ENCODE data around the gene ZNF841. TPM values are rescaled to one million over a fixed set of nuclear protein-coding genes. Genes with fewer than 3 reads are reported as not detected.

The ZNF841 gene
- total RNA-seq, 2 experiments from 2014 or later = 20.0 TPM

- Mint-ChIP-seq H3K4me1 (ENCODE audit: low read depth) (peaks cover 7% of the 10 kb centered on the region), H3K9me3 (peaks cover 23% of the 10 kb centered on the region), H3K4me3 (no peak overlapping the region), H3K27me3 (no peaks in the 10 kb centered on the region), H3K36me3 (ENCODE audit: low read depth) (peaks cover 100% of the 10 kb centered on the region), H3K27ac (no peak overlapping the region)
- intact Hi-C loops (cut with DNase I, micrococcal nuclease) = no loop called here
- no peaks in the 10 kb centered on the region for H3K4me1 ChIP-seq (ENCODE audit: insufficient read depth, low read length)
- TF ChIP-seq CTCF (IDR thresholded peaks at IDR 0.05) = no peak
- peaks cover 85% of the 10 kb centered on the region for H3K36me3 ChIP-seq (ENCODE audit: insufficient read depth, low read length)
- H3K27me3 ChIP-seq (ENCODE audit: control insufficient read depth in 1 of 2, insufficient read depth in 2 of 2, low read length in 2 of 2) = no peaks in the 10 kb centered on the region
- no peak overlapping the region for H3K4me3 ChIP-seq (ENCODE audit: low read length)
- CTCF ChIA-PET = no interaction called here
- peaks cover 30 to 83% of the 10 kb centered on the region in 2 experiments for H3K9me3 ChIP-seq (ENCODE audit: control insufficient read depth in 1 of 2, insufficient read depth in 1 of 2, low read length in 2 of 2)
- H3K27ac ChIP-seq (ENCODE audit: low read depth in 1 of 2, low read length in 2 of 2) = no peak overlapping the region
- ATAC-seq (ENCODE audit: poor library complexity) = no peak
- no peak for DNase-seq
- POLR2A ChIA-PET = no interaction called here
Measured at GRCh38 chr19:52086481-52086880, 9.1 kb downstream of the ZNF841 start.

GRCh38 chr19:52070496-52070895 lies 25.1 kb downstream of the ZNF841 start:
- CTCF ChIA-PET = no interaction called here
- DNase-seq = no peak

GRCh38 chr19:52069653-52070052 lies 25.9 kb downstream of the ZNF841 start:
- Mint-ChIP-seq H3K4me3 (no peak overlapping the region), H3K4me1 (ENCODE audit: low read depth) (no peaks in the 10 kb centered on the region), H3K27me3 (no peaks in the 10 kb centered on the region), H3K36me3 (ENCODE audit: low read depth) (peaks cover 100% of the 10 kb centered on the region), H3K27ac (no peak overlapping the region), H3K9me3 (peaks cover 39% of the 10 kb centered on the region)
- no peaks in the 10 kb centered on the region for H3K4me1 ChIP-seq (ENCODE audit: insufficient read depth, low read length)
- intact Hi-C loops (cut with DNase I, micrococcal nuclease) = no loop called here
- H3K36me3 ChIP-seq (ENCODE audit: insufficient read depth, low read length) = peaks cover 80% of the 10 kb centered on the region
- no peaks in the 10 kb centered on the region for H3K27me3 ChIP-seq (ENCODE audit: control insufficient read depth in 1 of 2, insufficient read depth in 2 of 2, low read length in 2 of 2)
- DNase-seq (no peak), ATAC-seq (ENCODE audit: poor library complexity) (no peak)
- H3K27ac ChIP-seq (ENCODE audit: low read depth in 1 of 2, low read length in 2 of 2) = no peak overlapping the region
- peaks cover 49 to 100% of the 10 kb centered on the region in 2 experiments for H3K9me3 ChIP-seq (ENCODE audit: control insufficient read depth in 1 of 2, insufficient read depth in 1 of 2, low read length in 2 of 2)
- CTCF ChIA-PET = no interaction called here
- no peak for TF ChIP-seq CTCF (IDR thresholded peaks at IDR 0.05)
- H3K4me3 ChIP-seq (ENCODE audit: low read length) = no peak overlapping the region
- POLR2A ChIA-PET = no interaction called here

More at GRCh38 chr19:52070496-52070895, 25.1 kb downstream of the ZNF841 start:
- intact Hi-C loops (cut with DNase I, micrococcal nuclease) = no loop called here
- H3K27ac ChIP-seq (ENCODE audit: low read depth in 1 of 2, low read length in 2 of 2) = no peak overlapping the region
- H3K9me3 Mint-ChIP-seq = peaks cover 38% of the 10 kb centered on the region
- H3K36me3 ChIP-seq (ENCODE audit: insufficient read depth, low read length) = peaks cover 88% of the 10 kb centered on the region
- no peak overlapping the region for H3K4me3 Mint-ChIP-seq
- H3K36me3 Mint-ChIP-seq (ENCODE audit: low read depth) = peaks cover 100% of the 10 kb centered on the region
- H3K27me3 Mint-ChIP-seq = no peaks in the 10 kb centered on the region
- H3K4me1 Mint-ChIP-seq (ENCODE audit: low read depth) = no peaks in the 10 kb centered on the region
- H3K4me3 ChIP-seq (ENCODE audit: low read length) = no peak overlapping the region
- H3K27ac Mint-ChIP-seq = no peak overlapping the region
- no peak for TF ChIP-seq CTCF (IDR thresholded peaks at IDR 0.05)
- H3K4me1 ChIP-seq (ENCODE audit: insufficient read depth, low read length) = no peaks in the 10 kb centered on the region
- peaks cover 41 to 100% of the 10 kb centered on the region in 2 experiments for H3K9me3 ChIP-seq (ENCODE audit: control insufficient read depth in 1 of 2, insufficient read depth in 1 of 2, low read length in 2 of 2)
- no peaks in the 10 kb centered on the region for H3K27me3 ChIP-seq (ENCODE audit: control insufficient read depth in 1 of 2, insufficient read depth in 2 of 2, low read length in 2 of 2)
- POLR2A ChIA-PET = no interaction called here
- ATAC-seq (ENCODE audit: poor library complexity) = no peak
